ENCODE data around the gene HSPB1.

The HSPB1 gene

DNA sequence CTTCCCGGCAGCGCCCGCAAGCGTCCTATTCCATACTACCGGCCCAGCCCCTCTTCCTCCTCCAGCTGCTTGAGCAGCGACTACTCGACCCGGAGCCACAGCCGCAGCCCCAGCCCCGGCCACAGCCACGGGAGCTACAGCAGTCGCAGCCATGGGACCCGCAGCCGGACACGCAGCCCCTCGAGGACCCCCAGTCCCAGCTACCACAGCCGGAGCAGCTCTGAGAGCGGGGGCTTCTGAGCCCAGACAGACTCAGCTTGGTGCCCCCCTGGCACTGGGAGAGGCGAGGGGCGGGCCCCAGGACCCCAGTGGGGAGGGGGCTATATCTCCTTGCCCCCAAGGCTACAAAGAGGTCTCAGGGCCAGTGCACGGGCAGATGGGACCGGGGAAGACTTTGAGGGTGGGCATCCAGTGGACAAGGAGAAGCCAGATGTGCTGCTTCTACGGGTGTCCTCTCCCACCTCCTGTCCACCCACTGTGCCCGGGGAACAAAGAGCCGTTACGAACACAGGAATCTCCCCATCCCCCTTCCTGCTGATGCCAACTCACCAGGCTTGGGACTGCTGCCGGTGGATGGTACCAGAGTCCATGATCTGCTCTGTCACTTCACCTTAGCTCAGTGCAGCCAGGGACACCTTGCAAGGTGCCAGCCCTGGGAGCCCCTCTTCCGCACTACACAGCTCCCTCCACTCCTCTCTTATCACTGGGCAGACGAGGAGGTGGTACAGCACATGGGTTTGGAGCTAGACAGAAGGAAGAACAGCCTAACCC lies 16.7 kb upstream of the HSPB1 start:
- no peak for ATAC-seq
- TF ChIP-seq, protein P1, sequence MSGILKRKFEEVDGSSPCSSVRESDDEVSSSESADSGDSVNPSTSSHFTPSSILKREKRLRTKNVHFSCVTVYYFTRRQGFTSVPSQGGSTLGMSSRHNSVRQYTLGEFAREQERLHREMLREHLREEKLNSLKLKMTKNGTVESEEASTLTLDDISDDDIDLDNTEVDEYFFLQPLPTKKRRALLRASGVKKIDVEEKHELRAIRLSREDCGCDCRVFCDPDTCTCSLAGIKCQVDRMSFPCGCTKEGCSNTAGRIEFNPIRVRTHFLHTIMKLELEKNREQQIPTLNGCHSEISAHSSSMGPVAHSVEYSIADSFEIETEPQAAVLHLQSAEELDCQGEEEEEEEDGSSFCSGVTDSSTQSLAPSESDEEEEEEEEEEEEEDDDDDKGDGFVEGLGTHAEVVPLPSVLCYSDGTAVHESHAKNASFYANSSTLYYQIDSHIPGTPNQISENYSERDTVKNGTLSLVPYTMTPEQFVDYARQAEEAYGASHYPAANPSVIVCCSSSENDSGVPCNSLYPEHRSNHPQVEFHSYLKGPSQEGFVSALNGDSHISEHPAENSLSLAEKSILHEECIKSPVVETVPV (CRISPR knock-in tag; IDR thresholded peaks at IDR 0.05): no peak
- TF ChIP-seq ZFP3 (CRISPR knock-in tag; IDR thresholded peaks at IDR 0.05): no peak
- TF ChIP-seq OSR1 (CRISPR knock-in tag; IDR thresholded peaks at IDR 0.05): no peak
- TF ChIP-seq, protein P2, sequence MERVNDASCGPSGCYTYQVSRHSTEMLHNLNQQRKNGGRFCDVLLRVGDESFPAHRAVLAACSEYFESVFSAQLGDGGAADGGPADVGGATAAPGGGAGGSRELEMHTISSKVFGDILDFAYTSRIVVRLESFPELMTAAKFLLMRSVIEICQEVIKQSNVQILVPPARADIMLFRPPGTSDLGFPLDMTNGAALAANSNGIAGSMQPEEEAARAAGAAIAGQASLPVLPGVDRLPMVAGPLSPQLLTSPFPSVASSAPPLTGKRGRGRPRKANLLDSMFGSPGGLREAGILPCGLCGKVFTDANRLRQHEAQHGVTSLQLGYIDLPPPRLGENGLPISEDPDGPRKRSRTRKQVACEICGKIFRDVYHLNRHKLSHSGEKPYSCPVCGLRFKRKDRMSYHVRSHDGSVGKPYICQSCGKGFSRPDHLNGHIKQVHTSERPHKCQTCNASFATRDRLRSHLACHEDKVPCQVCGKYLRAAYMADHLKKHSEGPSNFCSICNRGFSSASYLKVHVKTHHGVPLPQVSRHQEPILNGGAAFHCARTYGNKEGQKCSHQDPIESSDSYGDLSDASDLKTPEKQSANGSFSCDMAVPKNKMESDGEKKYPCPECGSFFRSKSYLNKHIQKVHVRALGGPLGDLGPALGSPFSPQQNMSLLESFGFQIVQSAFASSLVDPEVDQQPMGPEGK (CRISPR knock-in tag; IDR thresholded peaks at IDR 0.05; ENCODE audit: borderline replicate concordance): no peak
- no peak for TF ChIP-seq ZNF8 (CRISPR knock-in tag; IDR thresholded peaks at IDR 0.05)
- TF ChIP-seq, protein P3, sequence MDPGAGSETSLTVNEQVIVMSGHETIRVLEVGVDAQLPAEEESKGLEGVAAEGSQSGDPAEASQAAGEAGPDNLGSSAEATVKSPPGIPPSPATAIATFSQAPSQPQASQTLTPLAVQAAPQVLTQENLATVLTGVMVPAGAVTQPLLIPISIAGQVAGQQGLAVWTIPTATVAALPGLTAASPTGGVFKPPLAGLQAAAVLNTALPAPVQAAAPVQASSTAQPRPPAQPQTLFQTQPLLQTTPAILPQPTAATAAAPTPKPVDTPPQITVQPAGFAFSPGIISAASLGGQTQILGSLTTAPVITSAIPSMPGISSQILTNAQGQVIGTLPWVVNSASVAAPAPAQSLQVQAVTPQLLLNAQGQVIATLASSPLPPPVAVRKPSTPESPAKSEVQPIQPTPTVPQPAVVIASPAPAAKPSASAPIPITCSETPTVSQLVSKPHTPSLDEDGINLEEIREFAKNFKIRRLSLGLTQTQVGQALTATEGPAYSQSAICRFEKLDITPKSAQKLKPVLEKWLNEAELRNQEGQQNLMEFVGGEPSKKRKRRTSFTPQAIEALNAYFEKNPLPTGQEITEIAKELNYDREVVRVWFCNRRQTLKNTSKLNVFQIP (CRISPR knock-in tag; IDR thresholded peaks at IDR 0.05; ENCODE audit: borderline replicate concordance, low read depth): no peak
- no peak for TF ChIP-seq TOX (CRISPR knock-in tag; IDR thresholded peaks at IDR 0.05; ENCODE audit: borderline replicate concordance)
- TF ChIP-seq ZFP30 (CRISPR knock-in tag; IDR thresholded peaks at IDR 0.05): no peak
- TF ChIP-seq, protein P4, sequence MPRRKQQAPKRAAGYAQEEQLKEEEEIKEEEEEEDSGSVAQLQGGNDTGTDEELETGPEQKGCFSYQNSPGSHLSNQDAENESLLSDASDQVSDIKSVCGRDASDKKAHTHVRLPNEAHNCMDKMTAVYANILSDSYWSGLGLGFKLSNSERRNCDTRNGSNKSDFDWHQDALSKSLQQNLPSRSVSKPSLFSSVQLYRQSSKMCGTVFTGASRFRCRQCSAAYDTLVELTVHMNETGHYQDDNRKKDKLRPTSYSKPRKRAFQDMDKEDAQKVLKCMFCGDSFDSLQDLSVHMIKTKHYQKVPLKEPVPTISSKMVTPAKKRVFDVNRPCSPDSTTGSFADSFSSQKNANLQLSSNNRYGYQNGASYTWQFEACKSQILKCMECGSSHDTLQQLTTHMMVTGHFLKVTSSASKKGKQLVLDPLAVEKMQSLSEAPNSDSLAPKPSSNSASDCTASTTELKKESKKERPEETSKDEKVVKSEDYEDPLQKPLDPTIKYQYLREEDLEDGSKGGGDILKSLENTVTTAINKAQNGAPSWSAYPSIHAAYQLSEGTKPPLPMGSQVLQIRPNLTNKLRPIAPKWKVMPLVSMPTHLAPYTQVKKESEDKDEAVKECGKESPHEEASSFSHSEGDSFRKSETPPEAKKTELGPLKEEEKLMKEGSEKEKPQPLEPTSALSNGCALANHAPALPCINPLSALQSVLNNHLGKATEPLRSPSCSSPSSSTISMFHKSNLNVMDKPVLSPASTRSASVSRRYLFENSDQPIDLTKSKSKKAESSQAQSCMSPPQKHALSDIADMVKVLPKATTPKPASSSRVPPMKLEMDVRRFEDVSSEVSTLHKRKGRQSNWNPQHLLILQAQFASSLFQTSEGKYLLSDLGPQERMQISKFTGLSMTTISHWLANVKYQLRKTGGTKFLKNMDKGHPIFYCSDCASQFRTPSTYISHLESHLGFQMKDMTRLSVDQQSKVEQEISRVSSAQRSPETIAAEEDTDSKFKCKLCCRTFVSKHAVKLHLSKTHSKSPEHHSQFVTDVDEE (CRISPR knock-in tag; IDR thresholded peaks at IDR 0.05): no peak
- no peak for TF ChIP-seq TCF4 (CRISPR knock-in tag; IDR thresholded peaks at IDR 0.05; ENCODE audit: borderline replicate concordance)

DNA sequence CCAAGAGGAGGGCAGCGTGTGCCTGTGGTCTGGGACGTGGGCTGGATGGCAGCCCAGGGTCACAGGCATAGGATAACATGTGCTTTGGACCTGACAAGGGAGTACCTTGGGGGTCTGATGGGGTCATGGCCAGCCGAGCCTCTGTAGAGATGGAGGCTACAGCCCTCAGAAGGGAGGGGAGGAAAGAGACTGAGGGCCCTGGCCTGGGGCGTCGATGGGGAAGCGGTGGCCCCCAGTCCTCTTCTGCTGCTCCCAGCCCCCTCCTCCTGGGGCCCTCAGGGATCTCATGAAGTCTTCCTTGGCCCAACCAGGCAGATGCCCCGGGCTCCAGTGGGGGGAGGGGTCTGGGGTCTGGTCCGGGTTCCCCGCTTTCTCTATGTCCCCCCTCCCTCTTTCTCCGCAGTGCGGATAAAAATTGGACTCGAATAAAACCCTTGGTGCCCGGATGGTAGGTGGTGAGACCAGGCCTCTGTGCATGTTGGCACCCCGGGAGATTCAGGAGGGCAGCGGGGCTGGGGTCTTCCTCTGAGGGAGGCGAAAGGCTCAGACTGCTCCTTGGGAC lies 15.6 kb upstream of the HSPB1 start:
- TF ChIP-seq TCF4 (CRISPR knock-in tag; IDR thresholded peaks at IDR 0.05; ENCODE audit: borderline replicate concordance) (no peak), ZNF70 (CRISPR knock-in tag; IDR thresholded peaks at IDR 0.05) (no peak), ZFP3 (CRISPR knock-in tag; IDR thresholded peaks at IDR 0.05) (no peak), ISL1 (CRISPR knock-in tag; IDR thresholded peaks at IDR 0.05) (no peak), CSDC2 (CRISPR knock-in tag; IDR thresholded peaks at IDR 0.05) (no peak), ZNF8 (CRISPR knock-in tag; IDR thresholded peaks at IDR 0.05) (no peak), ARNTL (CRISPR knock-in tag; IDR thresholded peaks at IDR 0.05; ENCODE audit: borderline replicate concordance, low read depth) (no peak), SNAI2 (CRISPR knock-in tag; IDR thresholded peaks at IDR 0.05) (no peak), TOX (CRISPR knock-in tag; IDR thresholded peaks at IDR 0.05; ENCODE audit: borderline replicate concordance) (no peak)
- TF ChIP-seq, protein P4 (CRISPR knock-in tag; IDR thresholded peaks at IDR 0.05): no peak
- TF ChIP-seq, protein P1 (CRISPR knock-in tag; IDR thresholded peaks at IDR 0.05): no peak
- TF ChIP-seq, protein P5, sequence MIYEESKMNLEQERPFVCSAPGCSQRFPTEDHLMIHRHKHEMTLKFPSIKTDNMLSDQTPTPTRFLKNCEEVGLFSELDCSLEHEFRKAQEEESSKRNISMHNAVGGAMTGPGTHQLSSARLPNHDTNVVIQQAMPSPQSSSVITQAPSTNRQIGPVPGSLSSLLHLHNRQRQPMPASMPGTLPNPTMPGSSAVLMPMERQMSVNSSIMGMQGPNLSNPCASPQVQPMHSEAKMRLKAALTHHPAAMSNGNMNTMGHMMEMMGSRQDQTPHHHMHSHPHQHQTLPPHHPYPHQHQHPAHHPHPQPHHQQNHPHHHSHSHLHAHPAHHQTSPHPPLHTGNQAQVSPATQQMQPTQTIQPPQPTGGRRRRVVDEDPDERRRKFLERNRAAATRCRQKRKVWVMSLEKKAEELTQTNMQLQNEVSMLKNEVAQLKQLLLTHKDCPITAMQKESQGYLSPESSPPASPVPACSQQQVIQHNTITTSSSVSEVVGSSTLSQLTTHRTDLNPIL (CRISPR knock-in tag; IDR thresholded peaks at IDR 0.05; ENCODE audit: low read depth): no peak
- TF ChIP-seq, protein P2 (CRISPR knock-in tag; IDR thresholded peaks at IDR 0.05; ENCODE audit: borderline replicate concordance): no peak
- TF ChIP-seq, protein P3 (CRISPR knock-in tag; IDR thresholded peaks at IDR 0.05; ENCODE audit: borderline replicate concordance, low read depth): no peak
- ATAC-seq: no peak
